Liver (tissue), 9 donors: ENCODE data around the gene TPK1. TPM values are rescaled to one million over a fixed set of nuclear protein-coding genes. Genes with fewer than 3 reads are reported as not detected.

Source experiments
- DNase-seq: peaks from one replicate; pipeline ENCODE4 v3.0.0-alpha.2; 2017; ENCODE audit warnings: low spot score
- H3K27ac ChIP-seq, 2 donors: one replicate each; pipeline ENCODE4 v1.7.0; 2013; ENCODE audit warnings: inconsistent platforms in 2 of 2, low read length in 2 of 2, control low read depth in 1 of 2, low read depth in 1 of 2, mild to moderate bottlenecking in 1 of 2
- H3K27me3 ChIP-seq, 4 donors: one replicate each; pipeline versions ENCODE4 v1.6.1 to v1.7.0; 2013; ENCODE audit warnings: low read length in 3 of 4, inconsistent platforms in 1 of 4, mild to moderate bottlenecking in 1 of 4, moderate library complexity in 1 of 4; ENCODE audit not compliant: control insufficient read depth in 4 of 4, insufficient read depth in 4 of 4
- H3K36me3 ChIP-seq, 4 donors: one replicate each; pipeline versions ENCODE4 v1.6.1 to v1.7.0; 2013; ENCODE audit warnings: low read length in 3 of 4, mild to moderate bottlenecking in 3 of 4, low read depth in 1 of 4, moderate library complexity in 1 of 4; ENCODE audit not compliant: control insufficient read depth in 4 of 4, insufficient read depth in 3 of 4
- H3K4me1 ChIP-seq, 4 donors: one replicate each; pipeline versions ENCODE4 v1.6.1 to v1.7.0; 2013; ENCODE audit warnings: low read length in 3 of 4, mild to moderate bottlenecking in 3 of 4, moderate library complexity in 1 of 4; ENCODE audit not compliant: control insufficient read depth in 4 of 4, insufficient read depth in 4 of 4
- H3K4me3 ChIP-seq, 3 donors: one replicate each; pipeline versions ENCODE4 v1.6.1 to v1.7.0; 2013; ENCODE audit warnings: low read length in 3 of 3, control low read depth in 1 of 3, low read depth in 1 of 3, mild to moderate bottlenecking in 1 of 3
- H3K9ac ChIP-seq, 2 donors: one replicate each; pipeline ENCODE4 v1.7.0; 2013; ENCODE audit warnings: low read length in 2 of 2, mild to moderate bottlenecking in 2 of 2, moderate library complexity in 2 of 2, control low read depth in 1 of 2, low read depth in 1 of 2
- H3K9me3 ChIP-seq, 4 donors: one replicate each; pipeline versions ENCODE4 v1.6.1 to v1.7.0; 2013; ENCODE audit warnings: low read length in 3 of 4; ENCODE audit not compliant: control insufficient read depth in 4 of 4
- ATF3 ChIP-seq: IDR thresholded peaks from 2 replicates; pipeline ENCODE4 v1.6.1; 2016; ENCODE audit warnings: antibody characterized with exemption
- CTCF ChIP-seq: fragments of 150-350 bp; IDR thresholded peaks from 2 replicates; pipeline ENCODE4 v1.5.1; 2017; ENCODE audit warnings: improper control_type of control experiment, low read depth, low read length; ENCODE audit not compliant: missing input control
- EGR1 ChIP-seq, 2 donors: IDR thresholded peaks; 2 replicates each; pipeline ENCODE4 v1.6.1; 2016 to 2018; ENCODE audit warnings: antibody characterized with exemption in 2 of 2, low read depth in 2 of 2
- FOXA1 ChIP-seq: IDR thresholded peaks from 2 replicates; pipeline ENCODE4 v1.6.1; 2016; ENCODE audit warnings: antibody characterized with exemption
- FOXA2 ChIP-seq: IDR thresholded peaks from 2 replicates; pipeline ENCODE4 v1.6.1; 2016; ENCODE audit warnings: antibody characterized with exemption
- GABPA ChIP-seq, 2 donors: IDR thresholded peaks in 1 of 2; conservative IDR thresholded peaks in 1 of 2; 2 replicates each; pipeline ENCODE4 v1.6.1; 2016; ENCODE audit warnings: antibody characterized with exemption in 2 of 2, mild to moderate bottlenecking in 1 of 2, moderate library complexity in 1 of 2
- HNF4A ChIP-seq, 2 donors: conservative IDR thresholded peaks; 2 replicates each; pipeline ENCODE4 v1.6.1; 2016; ENCODE audit warnings: antibody characterized with exemption in 2 of 2, mild to moderate bottlenecking in 2 of 2
- HNF4G ChIP-seq: IDR thresholded peaks from 2 replicates; pipeline ENCODE4 v1.6.1; 2016; ENCODE audit warnings: antibody characterized with exemption
- JUND ChIP-seq, 2 donors: IDR thresholded peaks; 2 replicates each; pipeline ENCODE4 v1.6.1; 2016; ENCODE audit warnings: antibody characterized with exemption in 2 of 2
- MAX ChIP-seq: IDR thresholded peaks from 2 replicates; pipeline ENCODE4 v1.6.1; 2016; ENCODE audit warnings: antibody characterized with exemption
- NR2F2 ChIP-seq: IDR thresholded peaks from 2 replicates; pipeline ENCODE4 v1.6.1; 2016; ENCODE audit warnings: antibody characterized with exemption
- RAD21 ChIP-seq, 2 donors: IDR thresholded peaks; 2 replicates each; pipeline ENCODE4 v1.6.1; 2016; ENCODE audit warnings: antibody characterized with exemption in 2 of 2, mild to moderate bottlenecking in 2 of 2
- REST ChIP-seq: IDR thresholded peaks from 2 replicates; pipeline ENCODE4 v1.6.1; 2016; ENCODE audit warnings: antibody characterized with exemption, mild to moderate bottlenecking
- RXRA ChIP-seq, 2 donors: IDR thresholded peaks; 2 replicates each; pipeline ENCODE4 v1.6.1; 2017 to 2018; ENCODE audit warnings: antibody characterized with exemption in 2 of 2, mild to moderate bottlenecking in 1 of 2
- SP1 ChIP-seq: IDR thresholded peaks from 2 replicates; pipeline ENCODE4 v1.6.1; 2018; ENCODE audit warnings: antibody characterized with exemption, mild to moderate bottlenecking
- YY1 ChIP-seq: IDR thresholded peaks from 2 replicates; pipeline ENCODE4 v1.6.1; 2016; ENCODE audit warnings: antibody characterized with exemption, mild to moderate bottlenecking
- ZBTB33 ChIP-seq: IDR thresholded peaks from 2 replicates; pipeline ENCODE4 v1.6.1; 2016; ENCODE audit warnings: antibody characterized with exemption
- WGBS: extraction: QIAGEN DNeasy Blood & Tissue Kit; methylation state at CpG from one replicate; pipeline ENCODE4 v1.1.7; 2013; 5-methylcytosine and 5-hydroxymethylcytosine counted together
- polyA plus RNA-seq, 2 donors: library from polyadenylated mRNA; stranded (reverse) in 1 of 2; unstranded in 1 of 2; fragments of 200-250 nt in 1 of 2; fragments of >200 nt in 1 of 2; fragmentation: Nextera tagmentation in 1 of 2; extraction: Ambion mirVana in 1 of 2; gene quantifications; one replicate each; pipeline versions ENCODE4 v1.2.1 to v1.2.3, GENCODE V29; 2013 to 2015
- total RNA-seq, 2 donors: library from RNA; depleted of rRNA; stranded (reverse); fragments of >200 nt; gene quantifications; one replicate each; pipeline ENCODE4 v1.2.3, GENCODE V29; 2014
- donor health status: healthy.
- donor health status: healthy.
- donor health status: healthy.
- donor health status: healthy.
- donor health status: healthy.

The TPK1 gene
- total and polyA plus RNA-seq, 4 donors: 2.2 to 7.5 (median 3.3) TPM

- DNase-seq: no peak
- no peak overlapping the region for H3K9ac ChIP-seq
- H3K4me1 ChIP-seq: no peaks in the 10 kb centered on the region
- no peaks in the 10 kb centered on the region for H3K27me3 ChIP-seq
- H3K27ac ChIP-seq: no peak overlapping the region
- H3K4me3 ChIP-seq: no peak overlapping the region
- no peaks in the 10 kb centered on the region for H3K9me3 ChIP-seq
- no peak for TF ChIP-seq HNF4A (conservative IDR thresholded peaks at IDR 0.05)
- TF ChIP-seq RAD21 (IDR thresholded peaks at IDR 0.05): peak in 1 of 2 donors; percentile 7
- WGBS: 38% methylated on average over 3 of the region's 3 CpGs
- H3K36me3 ChIP-seq: no peaks in the 10 kb centered on the region
Observed at GRCh38 chr7:144670218-144670617, 165.6 kb downstream of the TPK1 start.

- Histone ChIP-seq H3K9me3 (no peaks in the 10 kb centered on the region), H3K9ac (no peak overlapping the region), H3K4me1 (no peaks in the 10 kb centered on the region), H3K27me3 (no peaks in the 10 kb centered on the region), H3K36me3 (no peaks in the 10 kb centered on the region), H3K4me3 (no peak overlapping the region), H3K27ac (no peak overlapping the region)
- TF ChIP-seq JUND (IDR thresholded peaks at IDR 0.05) (no peak), HNF4A (conservative IDR thresholded peaks at IDR 0.05) (no peak), GABPA (IDR thresholded peaks at IDR 0.05 in 1 of 2, conservative IDR thresholded peaks at IDR 0.05 in 1 of 2) (no peak), RXRA (IDR thresholded peaks at IDR 0.05) (no peak), FOXA1 (no peak), CTCF (no peak), FOXA2 (no peak), MAX (no peak), EGR1 (IDR thresholded peaks at IDR 0.05; ENCODE audit: low read depth in 2 of 2) (no peak), ZBTB33 (no peak), HNF4G (no peak), RAD21 (IDR thresholded peaks at IDR 0.05) (no peak), YY1 (no peak), REST (no peak), SP1 (no peak), ATF3 (no peak), NR2F2 (no peak)
- no peak for DNase-seq
- 76% methylated on average over 1 of the region's 1 CpG for WGBS
Observed at GRCh38 chr7:144668503-144668902, 167.3 kb downstream of the TPK1 start.
